CD4-positive, alpha-beta memory T cell (primary cell): Measurements from ENCODE around the gene PIK3CD. TPM values are rescaled to one million over a fixed set of nuclear protein-coding genes. Genes with fewer than 3 reads are reported as not detected.

ENCODE experiments used
- CTCF ChIA-PET: fragments of 350-600 bp; sonication (Branson Sonifier 250); formaldehyde crosslinking; loops from one replicate; lab custom pipeline; 2021; ENCODE audit warnings: inconsistent platforms; ENCODE audit not compliant: partially characterized antibody; lab: Charles Lee
- POLR2A ChIA-PET: fragments of 350-600 bp; sonication (Branson Sonifier 250); formaldehyde crosslinking; loops from one replicate; lab custom pipeline; 2021; ENCODE audit not compliant: partially characterized antibody; lab: Charles Lee
- DNase-seq, 5 donors: peaks; one replicate each; pipeline versions ENCODE4 v3.0.0 to v3.0.0-alpha.2; 2020 to 2022; ENCODE audit warnings: mixed read lengths in 1 of 5
- H3K27ac ChIP-seq: one replicate; pipeline ENCODE4 v1.7.0; 2013; ENCODE audit warnings: low read depth, low read length
- H3K27me3 ChIP-seq: 2 replicates; pipeline ENCODE4 v1.7.0; 2013; ENCODE audit warnings: mild to moderate bottlenecking, low read length, moderate library complexity; ENCODE audit not compliant: insufficient read depth
- H3K36me3 ChIP-seq: 2 replicates; pipeline ENCODE4 v1.7.0; 2013; ENCODE audit warnings: mild to moderate bottlenecking, low read length, moderate library complexity; ENCODE audit not compliant: insufficient read depth
- H3K4me1 ChIP-seq: 2 replicates; pipeline ENCODE4 v1.7.0; 2013; ENCODE audit warnings: mild to moderate bottlenecking, low read length, moderate library complexity; ENCODE audit not compliant: insufficient read depth
- H3K4me3 ChIP-seq, 2 donors: one replicate each; pipeline ENCODE4 v1.7.0; 2013; ENCODE audit warnings: low read length in 2 of 2, mild to moderate bottlenecking in 1 of 2
- H3K9me3 ChIP-seq, 2 donors: one replicate each; pipeline ENCODE4 v1.7.0; 2013; ENCODE audit warnings: low read length in 2 of 2, control low read depth in 1 of 2; ENCODE audit not compliant: control insufficient read depth in 1 of 2
- H3K27ac Mint-ChIP-seq, 7 donors: one replicate each; pipeline ENCODE4 v1.8.0; 2020 to 2021; ENCODE audit warnings: mixed read lengths in 7 of 7, mild to moderate bottlenecking in 6 of 7, inconsistent platforms in 3 of 7, moderate library complexity in 3 of 7
- H3K27me3 Mint-ChIP-seq, 2 donors: one replicate each; pipeline ENCODE4 v1.8.0; 2020 to 2021; ENCODE audit warnings: mixed read lengths in 2 of 2
- H3K36me3 Mint-ChIP-seq, 2 donors: one replicate each; pipeline ENCODE4 v1.8.0; 2020 to 2021; ENCODE audit warnings: mixed read lengths in 2 of 2, inconsistent platforms in 1 of 2, mild to moderate bottlenecking in 1 of 2
- H3K4me1 Mint-ChIP-seq, 4 donors: one replicate each; pipeline ENCODE4 v1.8.0; 2020 to 2021; ENCODE audit warnings: mixed read lengths in 4 of 4, mild to moderate bottlenecking in 1 of 4
- H3K4me3 Mint-ChIP-seq, 8 donors: one replicate each; pipeline ENCODE4 v1.8.0; 2020 to 2021; ENCODE audit warnings: mixed read lengths in 8 of 8, mild to moderate bottlenecking in 7 of 8, moderate library complexity in 6 of 8, inconsistent platforms in 3 of 8
- H3K9me3 Mint-ChIP-seq, 8 donors: one replicate each; pipeline ENCODE4 v1.8.0; 2020 to 2021; ENCODE audit warnings: mixed read lengths in 8 of 8, mild to moderate bottlenecking in 5 of 8, inconsistent platforms in 3 of 8, moderate library complexity in 1 of 8
- intact Hi-C: fragments of 100-400 bp; cut with micrococcal nuclease; formaldehyde crosslinking; loops from one replicate; pipeline ENCODE4 v1.15.1; 2023
- polyA plus RNA-seq, 2 donors: library from polyadenylated mRNA; unstranded; fragments of 300-500 nt; fragmentation: Illumina TruSeq; gene quantifications; one replicate each; pipeline ENCODE4 v1.2.3, GENCODE V29; 2021
- total RNA-seq, 2 experiments: library from RNA; stranded (reverse); gene quantifications; one replicate each; pipeline ENCODE4 v1.2.3, GENCODE V29; 2021

The PIK3CD gene
- total and polyA plus RNA-seq, 4 experiments from 2014 or later: 57.1 to 236 (median 165) TPM

DNA sequence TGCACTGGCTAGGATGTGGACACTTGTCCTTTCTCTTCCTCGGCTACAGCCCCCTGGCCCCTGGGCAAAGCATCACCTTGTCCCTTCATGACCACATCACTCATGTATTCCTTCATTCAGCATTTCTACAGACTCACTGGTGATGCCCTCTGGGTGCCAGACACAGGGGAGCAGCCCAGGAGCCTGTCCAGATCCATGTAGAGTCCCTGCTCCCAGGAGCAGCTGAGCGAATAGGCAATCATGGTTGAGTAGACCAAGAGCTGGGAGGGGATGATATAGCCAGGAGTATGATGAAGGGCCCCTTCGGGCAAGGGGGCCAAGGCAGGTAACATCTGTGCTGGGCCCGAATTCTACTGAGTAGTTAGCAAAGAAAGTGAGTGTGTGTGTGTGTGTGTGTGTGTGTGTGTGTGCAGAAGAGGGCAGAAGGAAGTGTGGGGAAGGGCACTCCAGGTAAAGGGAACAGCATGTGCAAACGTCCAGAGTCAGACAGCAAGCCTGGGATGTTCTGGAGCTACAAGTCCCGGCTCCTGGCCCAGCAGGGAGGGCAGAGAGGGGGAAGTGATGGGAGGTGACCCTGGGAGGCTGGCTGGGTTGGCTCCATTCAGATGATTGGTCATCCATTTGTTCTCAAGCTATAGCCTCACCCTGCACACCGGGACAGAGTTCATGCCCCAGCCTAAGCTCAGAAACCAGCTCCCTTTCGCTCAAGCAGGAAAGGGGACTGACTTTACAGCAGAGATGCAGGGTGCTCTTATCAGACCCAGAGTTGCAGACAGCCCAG, 21.0 kb upstream of the PIK3CD start:
- POLR2A ChIA-PET: interaction anchor here (0.8 to 21.8 kb wide), 14 partner anchors 13 to 193 kb away, joined by 3 to 658 read pairs (median 8); partner anchors contain the start of genes CLSTN1 and PIK3CD
- H3K36me3 Mint-ChIP-seq: peaks cover 19 to 34% of the 10 kb centered on the region in 2 donors

DNA sequence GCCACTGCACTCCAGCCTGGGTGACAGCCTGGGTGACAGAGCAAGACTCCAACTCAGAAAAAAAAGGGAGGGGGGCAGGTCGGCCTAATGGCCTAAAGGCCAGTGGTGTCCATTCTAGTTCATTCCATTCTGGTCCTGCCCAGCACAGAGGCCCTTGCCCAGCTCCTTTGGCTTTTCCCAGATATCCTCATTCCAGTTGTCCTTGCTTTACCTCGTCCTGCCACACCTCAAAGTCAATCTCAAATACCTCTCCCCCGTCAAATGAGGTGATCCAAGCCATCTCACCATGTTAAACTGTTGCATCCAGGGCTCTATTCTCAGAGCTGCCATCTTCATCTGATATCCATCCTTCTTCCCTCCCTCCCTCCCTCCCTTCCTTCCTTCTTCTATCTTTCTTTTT, 19.9 kb upstream of the PIK3CD start:
- Mint-ChIP-seq H3K9me3 (peaks cover 0 to 2% (median 0%) of the 10 kb centered on the region in 8 donors), H3K27ac (peak overlapping the region in 5 of 7 donors; percentile 48 to 88 (median 55)), H3K4me3 (peak overlapping the region; percentile 87 to 96 (median 92)), H3K4me1 (peaks cover 34 to 86% (median 60%) of the 10 kb centered on the region in 4 donors), H3K27me3 (no peaks in the 10 kb centered on the region), H3K36me3 (peaks cover 23 to 37% of the 10 kb centered on the region in 2 donors)
- no peak for DNase-seq
- Histone ChIP-seq H3K4me1 (peaks cover 82% of the 10 kb centered on the region), H3K36me3 (peaks cover 11% of the 10 kb centered on the region), H3K27ac (no peak overlapping the region), H3K4me3 (no peak overlapping the region), H3K27me3 (no peaks in the 10 kb centered on the region), H3K9me3 (no peaks in the 10 kb centered on the region)
- intact Hi-C loops: no loop called here
- ChIA-PET POLR2A (interaction anchor here (0.6 to 21.8 kb wide), 8 partner anchors 12 to 1573 kb away, joined by 3 to 658 read pairs (median 20); partner anchors contain the start of gene PIK3CD), CTCF (interaction anchor here (1.0 to 7.8 kb wide), 6 partner anchors 11 to 236 kb away, joined by 3 to 219 read pairs (median 26); partner anchors contain the start of gene PIK3CD)

More for the DNA sequence above, 21.0 kb upstream of the PIK3CD start:
- Mint-ChIP-seq H3K27ac (peak overlapping the region; percentile 81 to 98 (median 88)), H3K4me3 (peak overlapping the region; percentile 87 to 96 (median 92)), H3K27me3 (no peaks in the 10 kb centered on the region), H3K4me1 (peaks cover 36 to 94% (median 60%) of the 10 kb centered on the region in 4 donors), H3K9me3 (peaks cover 0 to 2% (median 0%) of the 10 kb centered on the region in 8 donors)
- H3K27ac ChIP-seq: peak overlapping the region; percentile 75
- H3K4me1 ChIP-seq: peaks cover 87% of the 10 kb centered on the region
- H3K36me3 ChIP-seq: peaks cover 7% of the 10 kb centered on the region
- no peaks in the 10 kb centered on the region for H3K9me3 ChIP-seq
- intact Hi-C loops: no loop called here
- H3K4me3 ChIP-seq: peak overlapping the region; percentile 95
- DNase-seq: peak; percentile 35 to 47 (median 42)
- H3K27me3 ChIP-seq: no peaks in the 10 kb centered on the region
- CTCF ChIA-PET: interaction anchor here (0.6 to 7.8 kb wide), 12 partner anchors 13 to 238 kb away, joined by 3 to 219 read pairs (median 4); partner anchors contain the start of gene PIK3CD

DNA sequence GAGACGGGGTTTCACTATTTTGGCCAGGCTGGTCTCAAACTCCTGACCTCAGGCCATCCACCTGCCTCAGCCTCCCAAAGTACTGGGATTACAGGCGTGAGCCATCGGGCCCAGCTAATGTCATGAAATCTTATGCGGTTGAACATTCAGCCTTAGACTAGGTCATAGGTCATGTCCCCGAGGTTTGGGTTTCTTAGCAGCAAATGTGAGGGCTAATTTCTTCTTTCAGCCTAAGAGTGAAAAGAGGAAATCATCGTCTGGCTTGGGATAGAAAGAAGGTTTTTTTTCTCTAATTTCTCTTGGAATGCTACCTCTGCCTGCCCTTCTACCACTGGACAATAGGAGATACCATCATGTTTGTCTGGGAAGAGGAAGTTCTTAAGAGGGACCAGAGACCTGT, 18.0 kb upstream of the PIK3CD start:
- ChIA-PET POLR2A (interaction anchor here (7.7 to 21.8 kb wide), 3 partner anchors 10 to 83 kb away, joined by 147 to 658 read pairs (median 403); partner anchors contain the start of gene PIK3CD), CTCF (no interaction called here)
- intact Hi-C loops: no loop called here
- Mint-ChIP-seq H3K9me3 (peaks cover 0 to 2% (median 0%) of the 10 kb centered on the region in 8 donors), H3K36me3 (peaks cover 28 to 43% of the 10 kb centered on the region in 2 donors), H3K27me3 (no peaks in the 10 kb centered on the region), H3K4me3 (peak overlapping the region in 4 of 8 donors; percentile 13 to 36 (median 21)), H3K4me1 (peaks cover 27 to 79% (median 54%) of the 10 kb centered on the region in 4 donors), H3K27ac (peak overlapping the region in 4 of 7 donors; percentile 59 to 88 (median 65))
- H3K4me3 ChIP-seq: no peak overlapping the region
- peaks cover 11% of the 10 kb centered on the region for H3K36me3 ChIP-seq
- H3K9me3 ChIP-seq: no peaks in the 10 kb centered on the region
- DNase-seq: no peak
- H3K27me3 ChIP-seq: no peaks in the 10 kb centered on the region
- peaks cover 66% of the 10 kb centered on the region for H3K4me1 ChIP-seq
- H3K27ac ChIP-seq: no peak overlapping the region

DNA sequence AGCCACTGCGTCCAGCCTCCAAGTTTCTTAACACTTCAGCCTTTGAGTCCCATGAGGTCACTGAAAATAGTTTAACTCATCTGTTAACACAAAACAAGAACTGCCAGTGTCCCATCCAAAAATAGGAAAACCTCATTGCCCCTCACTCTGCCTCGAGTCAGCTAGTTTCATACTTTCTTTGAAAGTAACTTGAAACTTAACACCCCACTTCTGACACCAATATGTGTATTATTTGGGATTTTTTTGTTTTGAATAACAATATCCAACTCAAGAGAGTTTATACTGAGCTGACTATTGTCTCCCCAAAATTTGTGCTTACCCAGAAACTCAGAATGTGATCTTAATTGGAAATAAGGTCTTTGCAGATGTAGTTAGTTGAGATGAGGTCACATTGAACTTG, 16.9 kb upstream of the PIK3CD start:
- CTCF ChIA-PET: interaction anchor here (0.7 kb wide), 1 partner anchor 160 kb away, joined by 3 read pairs; no protein-coding TSS in a partner anchor

DNA sequence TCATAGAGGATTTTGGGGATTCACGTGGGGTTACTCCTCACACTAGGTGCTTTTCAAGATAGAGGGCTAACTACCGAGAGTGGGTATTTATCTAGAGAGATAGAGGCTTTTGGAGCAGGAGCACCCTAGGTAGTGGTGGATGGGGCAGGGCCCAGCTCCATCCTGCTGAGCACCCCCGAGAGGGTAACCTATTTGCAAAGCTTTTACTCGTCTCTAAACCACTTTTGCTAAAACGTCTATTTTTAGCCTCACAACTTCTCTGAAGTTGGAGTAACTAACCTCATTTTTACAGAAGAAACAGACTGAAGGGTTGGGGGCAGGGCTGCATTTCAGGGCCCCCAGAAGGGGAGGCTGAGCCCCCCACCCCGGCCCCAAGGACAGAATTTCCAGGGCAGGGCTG, 12.3 kb upstream of the PIK3CD start:
- Mint-ChIP-seq H3K4me3 (peak overlapping the region in 4 of 8 donors; percentile 17 to 49 (median 30)), H3K4me1 (peaks cover 39 to 80% (median 54%) of the 10 kb centered on the region in 4 donors), H3K36me3 (peaks cover 37 to 44% of the 10 kb centered on the region in 2 donors), H3K27me3 (no peaks in the 10 kb centered on the region), H3K9me3 (no peaks in the 10 kb centered on the region), H3K27ac (peak overlapping the region in 5 of 7 donors; percentile 50 to 81 (median 60))
- Histone ChIP-seq H3K36me3 (peaks cover 11% of the 10 kb centered on the region), H3K27ac (no peak overlapping the region), H3K4me3 (no peak overlapping the region), H3K9me3 (no peaks in the 10 kb centered on the region), H3K27me3 (no peaks in the 10 kb centered on the region), H3K4me1 (peaks cover 50% of the 10 kb centered on the region)
- POLR2A ChIA-PET: interaction anchor here (9.8 to 21.8 kb wide), 2 partner anchors 10 to 15 kb away, joined by 147 to 658 read pairs; partner anchors contain the start of gene PIK3CD
- intact Hi-C loops: no loop called here
- DNase-seq: no peak
- CTCF ChIA-PET: interaction anchor here (1.4 kb wide), 1 partner anchor 23 kb away, joined by 4 read pairs; no protein-coding TSS in a partner anchor

More for the DNA sequence above, 16.9 kb upstream of the PIK3CD start:
- no peaks in the 10 kb centered on the region for H3K9me3 ChIP-seq
- intact Hi-C loops: no loop called here
- Mint-ChIP-seq H3K27me3 (no peaks in the 10 kb centered on the region), H3K36me3 (peaks cover 28 to 47% of the 10 kb centered on the region in 2 donors), H3K9me3 (peaks cover 0 to 2% (median 0%) of the 10 kb centered on the region in 8 donors), H3K4me1 (peaks cover 29 to 78% (median 52%) of the 10 kb centered on the region in 4 donors), H3K4me3 (no peak overlapping the region), H3K27ac (peak overlapping the region in 2 of 7 donors; percentile 32 to 48)
- no peak overlapping the region for H3K27ac ChIP-seq
- POLR2A ChIA-PET: interaction anchor here (0.6 to 21.8 kb wide), 5 partner anchors 8 to 1299 kb away, joined by 3 to 658 read pairs (median 6); partner anchors contain the start of gene PIK3CD
- H3K36me3 ChIP-seq: peaks cover 11% of the 10 kb centered on the region
- DNase-seq: no peak
- no peaks in the 10 kb centered on the region for H3K27me3 ChIP-seq
- no peak overlapping the region for H3K4me3 ChIP-seq
- peaks cover 68% of the 10 kb centered on the region for H3K4me1 ChIP-seq

GRCh38 chr1:9643351-9644256, 7.9 kb upstream of the PIK3CD start:
- ChIA-PET CTCF (interaction anchor here (1.8 to 5.5 kb wide), 3 partner anchors 9 to 77 kb away, joined by 6 to 47 read pairs (median 8); partner anchors contain the start of gene PIK3CD), POLR2A (interaction anchor here (1.1 to 21.8 kb wide), 7 partner anchors 9 to 72 kb away, joined by 3 to 658 read pairs (median 16); partner anchors contain the start of gene PIK3CD)
- Mint-ChIP-seq H3K4me1 (peaks cover 33 to 71% (median 49%) of the 10 kb centered on the region in 4 donors), H3K4me3 (peak overlapping the region in 7 of 8 donors; percentile 47 to 81 (median 62)), H3K27me3 (no peaks in the 10 kb centered on the region), H3K9me3 (no peaks in the 10 kb centered on the region), H3K27ac (peak overlapping the region; percentile 57 to 85 (median 78)), H3K36me3 (peaks cover 17 to 22% of the 10 kb centered on the region in 2 donors)
- H3K9me3 ChIP-seq: no peaks in the 10 kb centered on the region
- no peak overlapping the region for H3K4me3 ChIP-seq
- intact Hi-C loops: no loop called here
- no peak overlapping the region for H3K27ac ChIP-seq
- H3K27me3 ChIP-seq: no peaks in the 10 kb centered on the region
- H3K36me3 ChIP-seq: no peaks in the 10 kb centered on the region
- DNase-seq: peak in 1 of 5 donors; percentile 9
- peaks cover 39% of the 10 kb centered on the region for H3K4me1 ChIP-seq
